Measurements from ENCODE around the gene DOCK7. TPM values are rescaled to one million over a fixed set of nuclear protein-coding genes. Genes with fewer than 3 reads are reported as not detected.
A peak's percentile ranks its signal among the peaks of the same experiment; 100 is the strongest.
"Not testable (repeated sequence)": the region's sequence is repeated elsewhere in the genome, so short reads cannot be mapped to it uniquely, and the experiment has no call there.

Gene DOCK7
- total RNA-seq, 3 donors from 2014 or later = 40.4 to 53.7 (median 41.9) TPM

- peak in 1 of 3 donors; percentile 33 for DNase-seq
- H3K36me3 ChIP-seq (ENCODE audit: low read depth) = no peaks in the 10 kb centered on the region
- TF ChIP-seq, protein P1, sequence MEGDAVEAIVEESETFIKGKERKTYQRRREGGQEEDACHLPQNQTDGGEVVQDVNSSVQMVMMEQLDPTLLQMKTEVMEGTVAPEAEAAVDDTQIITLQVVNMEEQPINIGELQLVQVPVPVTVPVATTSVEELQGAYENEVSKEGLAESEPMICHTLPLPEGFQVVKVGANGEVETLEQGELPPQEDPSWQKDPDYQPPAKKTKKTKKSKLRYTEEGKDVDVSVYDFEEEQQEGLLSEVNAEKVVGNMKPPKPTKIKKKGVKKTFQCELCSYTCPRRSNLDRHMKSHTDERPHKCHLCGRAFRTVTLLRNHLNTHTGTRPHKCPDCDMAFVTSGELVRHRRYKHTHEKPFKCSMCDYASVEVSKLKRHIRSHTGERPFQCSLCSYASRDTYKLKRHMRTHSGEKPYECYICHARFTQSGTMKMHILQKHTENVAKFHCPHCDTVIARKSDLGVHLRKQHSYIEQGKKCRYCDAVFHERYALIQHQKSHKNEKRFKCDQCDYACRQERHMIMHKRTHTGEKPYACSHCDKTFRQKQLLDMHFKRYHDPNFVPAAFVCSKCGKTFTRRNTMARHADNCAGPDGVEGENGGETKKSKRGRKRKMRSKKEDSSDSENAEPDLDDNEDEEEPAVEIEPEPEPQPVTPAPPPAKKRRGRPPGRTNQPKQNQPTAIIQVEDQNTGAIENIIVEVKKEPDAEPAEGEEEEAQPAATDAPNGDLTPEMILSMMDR (IDR thresholded peaks at IDR 0.05) = no peak
- peak; percentile 57 for ATAC-seq
- peaks cover 18% of the 10 kb centered on the region for H3K4me1 ChIP-seq (ENCODE audit: low read depth)
- H3K4me3 ChIP-seq = no peak overlapping the region
- H3K9me3 ChIP-seq = no peaks in the 10 kb centered on the region
- intact Hi-C loops (cut with DNase I, micrococcal nuclease) = no loop called here
Measured at GRCh38 chr1:62707744-62708120, 19.5 kb upstream of the DOCK7 start.

DNA sequence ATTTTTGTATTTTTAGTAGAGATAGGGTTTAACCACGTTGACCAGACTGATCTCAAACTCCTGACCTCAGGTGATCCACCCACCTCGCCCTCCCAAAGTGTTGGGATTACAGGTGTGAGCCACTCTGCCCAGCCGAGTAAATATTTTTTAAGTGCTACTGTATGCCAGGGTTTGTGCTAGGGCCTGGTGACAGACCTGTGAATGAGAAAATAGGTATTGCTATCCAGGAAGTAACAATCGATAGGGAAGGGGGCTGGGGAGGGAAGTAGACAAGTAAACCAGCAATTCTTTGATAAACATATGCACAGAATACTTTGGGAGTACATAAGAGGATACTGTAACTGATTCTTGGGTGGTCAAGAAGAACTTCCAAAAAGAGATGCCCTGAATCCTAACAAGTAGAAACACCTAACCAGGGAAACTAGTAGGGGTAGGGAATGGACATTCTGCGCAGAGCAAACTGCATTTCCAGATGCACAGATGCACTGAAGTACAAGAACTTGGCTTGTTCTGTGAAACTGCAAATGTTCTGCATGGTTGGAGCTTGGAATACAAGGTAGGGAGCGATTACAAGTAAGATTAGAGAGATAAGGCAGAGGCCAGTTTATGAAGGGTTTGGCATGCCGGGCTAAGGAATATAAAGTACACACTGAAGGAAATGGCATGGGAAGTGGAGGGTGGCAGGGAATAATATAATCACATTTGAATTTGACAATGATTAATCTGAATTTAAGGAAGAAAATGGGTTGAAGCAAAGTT is 19.0 kb upstream of the DOCK7 start:
- intact Hi-C loops (cut with DNase I, micrococcal nuclease) = no loop called here
- DNase-seq (peak in 1 of 3 donors; percentile 50), ATAC-seq (peak; percentile 97)
- TF ChIP-seq, protein P1 (IDR thresholded peaks at IDR 0.05) = no peak
- H3K36me3 ChIP-seq (ENCODE audit: low read depth) = no peaks in the 10 kb centered on the region
- peaks cover 18% of the 10 kb centered on the region for H3K4me1 ChIP-seq (ENCODE audit: low read depth)
- H3K4me3 ChIP-seq = no peak overlapping the region
- no peaks in the 10 kb centered on the region for H3K9me3 ChIP-seq

GRCh38 chr1:62698161-62698560 is 10.0 kb upstream of the DOCK7 start:
- intact Hi-C loops (cut with DNase I, micrococcal nuclease); H3K4me1 ChIP-seq (ENCODE audit: low read depth): not testable (repeated sequence)

GRCh38 chr1:62694479-62694878 is 6.3 kb upstream of the DOCK7 start:
- intact Hi-C loops (cut with DNase I, micrococcal nuclease); DNase-seq; H3K36me3 ChIP-seq (ENCODE audit: low read depth); ATAC-seq; H3K4me3 ChIP-seq; H3K9me3 ChIP-seq: not testable (repeated sequence)
- peaks cover 17% of the 10 kb centered on the region for H3K4me1 ChIP-seq (ENCODE audit: low read depth)

More at GRCh38 chr1:62698161-62698560, 10.0 kb upstream of the DOCK7 start:
- not testable (repeated sequence) for H3K9me3 ChIP-seq; DNase-seq; H3K36me3 ChIP-seq (ENCODE audit: low read depth); H3K4me3 ChIP-seq; ATAC-seq

DNA sequence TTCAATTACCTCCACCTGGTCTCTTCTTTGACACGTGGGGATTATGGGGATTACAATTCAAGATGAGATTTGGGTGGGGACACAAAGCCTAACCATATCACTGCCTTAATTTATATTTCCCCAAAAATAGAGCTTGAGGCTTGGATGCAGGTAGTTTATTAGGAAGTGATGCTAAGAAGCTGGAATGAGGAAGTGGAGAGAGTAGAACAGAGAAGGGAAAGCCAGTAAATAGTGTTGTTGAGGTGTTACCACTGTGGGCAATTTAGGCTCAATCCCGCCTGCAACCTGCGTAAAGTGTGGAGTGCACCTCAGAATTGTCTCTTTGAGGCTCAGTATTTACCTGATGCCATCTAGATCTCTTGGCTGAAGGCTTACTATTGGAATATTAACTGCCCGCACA is 4.9 kb upstream of the DOCK7 start:
- ATAC-seq = no peak
- Histone ChIP-seq H3K9me3 (no peaks in the 10 kb centered on the region), H3K4me1 (ENCODE audit: low read depth) (peaks cover 26% of the 10 kb centered on the region), H3K4me3 (no peak overlapping the region), H3K36me3 (ENCODE audit: low read depth) (no peaks in the 10 kb centered on the region)
- intact Hi-C loops (cut with DNase I, micrococcal nuclease) = no loop called here
- no peak for DNase-seq
- TF ChIP-seq, protein P1 (IDR thresholded peaks at IDR 0.05) = no peak

GRCh38 chr1:62691062-62691844 is 3.1 kb upstream of the DOCK7 start:
- peaks cover 26% of the 10 kb centered on the region for H3K4me1 ChIP-seq (ENCODE audit: low read depth)
- no peak for DNase-seq
- TF ChIP-seq, protein P1 (IDR thresholded peaks at IDR 0.05) = no peak
- intact Hi-C loops (cut with DNase I, micrococcal nuclease) = no loop called here
- no peak for ATAC-seq
- H3K36me3 ChIP-seq (ENCODE audit: low read depth) = no peaks in the 10 kb centered on the region
- no peak overlapping the region for H3K4me3 ChIP-seq
- no peaks in the 10 kb centered on the region for H3K9me3 ChIP-seq

All from mucosa of descending colon (tissue), 3 donors.